HG02884 (cell line): Measurements from ENCODE around the gene TCFL5.
A peak's percentile ranks its signal among the peaks of the same experiment; 100 is the strongest.

ENCODE experiments used
- ATAC-seq: cut with Tn5 transposase; IDR thresholded peaks from one replicate; pipeline ENCODE4 v1.9.1; 2021; ENCODE audit warnings: mild to moderate bottlenecking, moderate library complexity; ENCODE audit not compliant: unreplicated experiment

Gene TCFL5

GRCh38 chr20:62837790-62838127 lies 23.9 kb downstream of the TCFL5 start:
- peak; percentile 23 for ATAC-seq

- ATAC-seq = no peak
These were observed 24.6 kb downstream of the TCFL5 start for GRCh38 chr20:62836967-62837490.

GRCh38 chr20:62835931-62836861 lies 25.4 kb downstream of the TCFL5 start:
- no peak for ATAC-seq

GRCh38 chr20:62834967-62835730 lies 26.5 kb downstream of the TCFL5 start:
- ATAC-seq = no peak

GRCh38 chr20:62832951-62833391 lies 28.7 kb downstream of the TCFL5 start:
- peak; percentile 32 for ATAC-seq

- ATAC-seq = peak; percentile 77
These were observed 29.3 kb downstream of the TCFL5 start for GRCh38 chr20:62832212-62832922.

- no peak for ATAC-seq
These were observed 29.8 kb downstream of the TCFL5 start for GRCh38 chr20:62831854-62832211.

- no peak for ATAC-seq
These were observed 30.2 kb downstream of the TCFL5 start for GRCh38 chr20:62831361-62831788.

GRCh38 chr20:62830821-62831220 lies 30.8 kb downstream of the TCFL5 start:
- no peak for ATAC-seq

- no peak for ATAC-seq
These were observed 31.4 kb downstream of the TCFL5 start for GRCh38 chr20:62830251-62830650.

- ATAC-seq = no peak
These were observed 32.1 kb downstream of the TCFL5 start for GRCh38 chr20:62829231-62830230.

GRCh38 chr20:62828511-62829230 lies 33.0 kb downstream of the TCFL5 start:
- no peak for ATAC-seq

GRCh38 chr20:62828051-62828450 lies 33.6 kb downstream of the TCFL5 start:
- no peak for ATAC-seq

GRCh38 chr20:62827311-62828038 lies 34.1 kb downstream of the TCFL5 start:
- ATAC-seq = no peak

- no peak for ATAC-seq
These were observed 34.8 kb downstream of the TCFL5 start for GRCh38 chr20:62826646-62827310.

GRCh38 chr20:62825986-62826645 lies 35.5 kb downstream of the TCFL5 start:
- no peak for ATAC-seq

GRCh38 chr20:62825333-62825985 lies 36.2 kb downstream of the TCFL5 start:
- no peak for ATAC-seq
